HG03378 (cell line): ENCODE measurements around the gene SV2B.
"Not testable (repeated sequence)": the region's sequence is repeated elsewhere in the genome, so short reads cannot be mapped to it uniquely, and the experiment has no call there.

ENCODE experiments used
- ATAC-seq: cut with Tn5 transposase; IDR thresholded peaks from one replicate; pipeline ENCODE4 v1.9.1; 2021; ENCODE audit warnings: mild to moderate bottlenecking, moderate library complexity; ENCODE audit not compliant: unreplicated experiment

The SV2B gene, protein sequence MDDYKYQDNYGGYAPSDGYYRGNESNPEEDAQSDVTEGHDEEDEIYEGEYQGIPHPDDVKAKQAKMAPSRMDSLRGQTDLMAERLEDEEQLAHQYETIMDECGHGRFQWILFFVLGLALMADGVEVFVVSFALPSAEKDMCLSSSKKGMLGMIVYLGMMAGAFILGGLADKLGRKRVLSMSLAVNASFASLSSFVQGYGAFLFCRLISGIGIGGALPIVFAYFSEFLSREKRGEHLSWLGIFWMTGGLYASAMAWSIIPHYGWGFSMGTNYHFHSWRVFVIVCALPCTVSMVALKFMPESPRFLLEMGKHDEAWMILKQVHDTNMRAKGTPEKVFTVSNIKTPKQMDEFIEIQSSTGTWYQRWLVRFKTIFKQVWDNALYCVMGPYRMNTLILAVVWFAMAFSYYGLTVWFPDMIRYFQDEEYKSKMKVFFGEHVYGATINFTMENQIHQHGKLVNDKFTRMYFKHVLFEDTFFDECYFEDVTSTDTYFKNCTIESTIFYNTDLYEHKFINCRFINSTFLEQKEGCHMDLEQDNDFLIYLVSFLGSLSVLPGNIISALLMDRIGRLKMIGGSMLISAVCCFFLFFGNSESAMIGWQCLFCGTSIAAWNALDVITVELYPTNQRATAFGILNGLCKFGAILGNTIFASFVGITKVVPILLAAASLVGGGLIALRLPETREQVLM

DNA sequence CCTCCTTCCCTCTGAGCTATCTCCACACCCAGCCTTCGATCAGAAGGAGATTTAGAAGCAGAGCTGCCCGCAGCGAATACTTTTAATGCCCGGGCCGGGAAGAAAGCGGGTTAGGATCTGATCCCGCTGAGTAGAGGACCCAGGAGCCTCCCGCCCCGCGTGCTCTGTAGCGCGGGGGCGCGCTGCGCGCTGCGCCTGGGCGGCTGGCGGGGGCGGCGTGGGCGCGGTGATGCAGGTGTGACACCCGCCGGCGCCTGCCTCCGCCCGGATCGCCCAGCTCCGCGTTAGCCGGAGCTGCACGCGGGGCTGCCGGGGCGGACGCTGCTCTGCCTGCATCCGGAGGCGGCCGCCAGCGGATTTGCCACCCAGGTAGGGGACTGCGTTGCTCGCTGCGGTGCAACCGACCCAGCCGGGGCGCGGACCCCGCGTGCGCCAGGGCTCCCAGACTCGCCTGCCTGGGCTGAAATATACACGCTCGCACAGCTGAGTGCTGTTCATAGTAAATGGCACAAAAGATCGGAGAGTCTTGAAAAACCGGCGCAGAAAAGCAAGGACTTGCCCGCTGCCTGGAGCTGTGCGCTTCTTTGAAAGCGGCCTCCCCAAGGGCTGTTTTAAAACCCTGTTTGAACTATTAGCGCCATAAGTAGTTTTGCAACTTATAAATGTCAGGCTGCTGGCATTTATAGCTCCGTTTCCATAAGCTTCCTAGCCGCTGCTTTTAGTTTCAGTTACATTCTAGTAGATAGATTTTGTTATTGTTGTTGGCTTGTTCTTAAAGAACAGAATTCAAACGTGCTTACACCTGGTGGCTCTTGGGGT is at the start of gene SV2B:
SV2B (plus strand) TSS at position 263 of the 819 bp plus-strand sequence. CDS start 126,007 bp downstream, outside the sequence.
- ATAC-seq: no peak

DNA sequence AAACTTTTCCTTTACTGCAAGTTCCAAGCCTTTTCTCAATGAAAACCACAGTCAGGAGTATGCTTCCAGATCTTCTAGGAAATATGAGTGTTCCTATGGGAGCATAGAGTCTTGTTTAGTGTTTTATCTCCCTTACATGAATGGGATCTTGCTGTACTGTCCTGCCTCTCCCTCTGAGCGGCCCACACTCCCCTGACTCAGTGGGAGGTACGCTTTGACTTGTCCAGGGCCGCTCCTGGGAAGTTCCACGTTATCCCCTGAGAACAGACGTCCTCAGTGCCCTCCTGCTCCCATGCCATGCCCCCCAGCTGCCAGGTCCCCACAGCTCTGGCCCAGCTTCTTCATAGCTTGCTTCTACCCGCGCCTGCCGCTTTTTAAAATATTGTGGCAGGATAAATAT is 48.8 kb upstream of the SV2B start:
- ATAC-seq: no peak

DNA sequence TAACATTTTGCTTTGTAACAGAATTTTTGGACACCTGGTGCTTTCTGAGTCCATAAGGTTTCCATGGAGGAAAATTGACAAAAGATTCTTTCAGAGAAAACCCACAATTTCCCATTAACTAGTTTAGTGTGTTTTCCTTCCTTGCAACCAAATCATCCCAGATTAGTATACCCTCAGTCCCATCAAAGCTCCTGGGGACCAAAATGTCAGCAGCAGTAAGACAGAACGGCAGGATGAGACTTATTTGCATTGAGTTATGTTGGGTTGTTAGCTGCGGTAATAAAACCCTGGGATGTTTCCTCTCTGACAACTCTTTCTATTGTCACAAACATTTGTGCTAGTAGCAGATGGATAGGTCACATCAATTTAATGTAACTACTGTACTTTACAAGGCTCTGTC is 45.2 kb upstream of the SV2B start:
- no peak for ATAC-seq

DNA sequence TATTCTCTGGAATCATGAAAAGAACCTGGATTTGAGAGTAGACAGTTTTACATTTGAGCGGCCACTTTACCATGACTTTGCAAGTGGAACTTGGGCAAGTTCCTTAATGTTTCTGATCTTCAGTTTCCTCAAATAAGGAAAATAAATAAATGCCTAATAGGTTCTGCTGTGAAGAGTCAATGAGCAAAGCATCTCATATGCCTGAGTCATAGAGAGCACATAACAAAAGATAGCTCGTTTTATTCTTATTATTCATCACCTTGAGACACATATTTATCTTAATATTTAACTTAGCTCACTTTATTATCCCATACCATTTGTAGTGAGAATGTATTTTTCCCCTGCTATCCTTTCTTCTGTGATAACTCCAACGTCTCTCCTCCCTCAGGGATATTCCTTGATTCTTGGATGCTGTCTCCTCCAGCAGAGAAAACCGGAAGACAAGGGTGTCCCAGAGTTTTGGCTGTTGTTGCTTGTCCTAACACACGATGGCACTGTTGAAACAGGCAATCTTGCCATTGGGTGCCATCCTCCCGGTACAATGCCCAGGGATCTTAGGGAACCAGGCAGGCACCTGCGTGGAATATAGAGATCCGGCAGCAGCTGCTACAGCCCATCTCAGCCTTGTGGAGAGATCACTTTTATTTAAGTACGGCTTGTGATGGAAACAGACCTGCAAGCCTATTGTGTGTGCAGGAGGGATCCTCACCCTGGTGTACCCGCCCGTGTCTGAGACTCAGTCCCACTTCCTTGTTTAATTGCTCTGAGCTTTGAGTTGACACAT is 44.3 kb upstream of the SV2B start:
- ATAC-seq: no peak

DNA sequence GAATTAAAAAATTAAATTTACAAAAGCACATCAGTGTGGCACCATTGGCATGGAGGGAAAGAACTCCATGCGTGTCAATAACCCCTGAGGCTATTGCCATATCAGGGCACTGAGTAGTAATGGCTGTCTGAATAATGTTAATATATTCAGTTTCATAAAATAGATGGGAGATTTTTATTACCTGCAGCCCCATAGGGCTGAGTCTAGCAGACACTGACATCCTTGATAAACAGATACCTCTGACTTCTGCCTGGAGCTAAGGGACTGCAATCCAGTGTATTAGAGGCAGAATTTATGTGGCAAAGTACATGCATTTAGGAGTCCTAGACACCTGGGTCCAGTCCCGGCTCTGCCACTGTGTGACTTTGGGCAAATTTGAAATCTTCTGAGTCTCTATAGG is 38.8 kb upstream of the SV2B start:
- ATAC-seq: no peak

DNA sequence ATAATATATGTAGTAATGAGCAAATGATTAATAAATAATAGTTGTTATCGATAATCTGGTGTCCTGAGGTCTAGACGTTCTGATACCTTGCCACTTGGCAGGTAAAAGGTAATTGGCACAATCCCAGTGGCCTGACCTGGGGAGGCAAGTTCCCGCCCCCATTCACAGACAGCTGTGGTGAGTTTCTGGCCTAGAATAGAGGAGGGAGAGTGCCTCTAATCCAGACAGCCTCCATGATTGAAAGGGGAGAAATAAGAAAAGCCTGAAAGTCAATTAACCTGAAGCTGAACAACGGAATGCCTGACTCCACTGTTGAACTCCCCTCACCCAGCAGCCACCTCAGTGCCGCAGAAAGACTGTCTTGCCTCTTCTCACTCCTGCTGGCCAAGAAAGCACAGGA is 38.1 kb upstream of the SV2B start:
- ATAC-seq: no peak

DNA sequence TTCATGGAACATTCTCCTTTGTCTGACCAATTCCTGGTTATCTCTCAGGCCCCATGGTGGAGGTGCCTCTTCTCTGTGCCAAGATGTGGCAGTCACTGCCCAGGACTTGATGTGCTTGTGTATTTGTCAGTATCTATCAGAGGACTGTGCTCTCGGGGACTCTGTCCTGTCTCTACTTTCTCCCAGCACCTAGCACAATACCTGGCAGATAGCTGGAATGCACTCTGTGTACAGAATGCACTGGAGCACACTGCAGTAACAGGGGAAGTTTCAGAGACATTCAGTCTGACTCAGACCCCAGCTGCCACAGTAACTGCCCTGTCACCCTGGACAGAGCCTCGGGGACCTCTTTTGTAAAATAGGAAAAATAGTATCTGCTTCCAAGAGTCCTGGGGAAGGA is 34.6 kb upstream of the SV2B start:
- no peak for ATAC-seq

DNA sequence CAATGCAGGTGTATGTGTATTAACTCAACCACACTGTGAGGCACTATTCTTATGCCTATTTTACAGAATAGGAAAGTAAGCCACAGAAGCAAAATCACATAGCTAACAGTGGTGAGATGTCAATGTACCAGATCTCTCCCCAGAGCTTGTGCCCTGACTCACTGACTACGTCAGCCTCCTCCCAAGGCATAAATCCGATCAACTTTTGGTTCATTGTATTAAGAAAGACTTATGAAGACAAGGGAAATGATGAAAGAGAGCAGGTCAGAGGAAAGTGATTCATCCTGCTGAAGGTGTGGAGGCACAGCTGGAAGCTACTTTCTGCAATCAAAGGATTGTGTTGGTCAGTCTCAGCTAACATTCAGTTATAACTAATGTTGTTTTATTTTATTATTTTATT is 33.0 kb upstream of the SV2B start:
- ATAC-seq: no peak

DNA sequence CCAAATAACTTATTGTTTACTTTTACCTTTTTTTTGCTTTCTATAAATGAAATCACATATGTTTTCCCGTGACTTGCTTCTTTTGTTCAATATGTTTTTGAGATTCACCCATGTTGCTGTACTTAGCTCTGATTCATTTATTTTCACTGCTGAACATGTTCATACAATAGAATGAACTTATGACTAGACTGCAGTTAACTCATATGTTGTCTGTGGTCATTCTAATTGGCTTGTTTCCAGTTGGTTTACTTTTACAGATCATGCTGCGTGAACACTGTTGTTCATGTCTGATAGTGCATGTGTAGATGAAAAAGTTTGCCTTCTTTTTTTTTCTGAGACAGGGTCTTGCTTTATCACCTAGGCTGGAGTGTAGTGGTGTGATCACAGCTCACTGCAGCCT is 31.6 kb upstream of the SV2B start:
- no peak for ATAC-seq

DNA sequence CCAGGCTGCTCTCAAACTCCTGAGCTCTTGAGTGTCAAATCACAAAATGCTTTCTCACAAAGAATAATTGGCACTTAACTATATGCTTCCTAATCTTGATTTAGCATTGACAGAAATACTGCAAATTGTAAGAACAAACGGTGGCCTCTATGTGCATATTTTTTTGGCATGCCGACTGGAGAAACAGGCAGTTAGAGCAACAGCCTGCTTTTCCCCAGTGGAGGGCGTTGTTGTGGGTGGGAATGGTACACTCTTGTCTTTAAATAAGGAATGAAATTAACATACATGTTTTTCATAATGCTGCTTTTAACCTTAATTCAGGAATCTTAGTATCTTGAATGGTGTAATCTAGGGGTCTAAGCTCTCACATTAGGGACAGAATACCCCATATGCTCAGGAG is 31.1 kb upstream of the SV2B start:
- ATAC-seq: no peak

DNA sequence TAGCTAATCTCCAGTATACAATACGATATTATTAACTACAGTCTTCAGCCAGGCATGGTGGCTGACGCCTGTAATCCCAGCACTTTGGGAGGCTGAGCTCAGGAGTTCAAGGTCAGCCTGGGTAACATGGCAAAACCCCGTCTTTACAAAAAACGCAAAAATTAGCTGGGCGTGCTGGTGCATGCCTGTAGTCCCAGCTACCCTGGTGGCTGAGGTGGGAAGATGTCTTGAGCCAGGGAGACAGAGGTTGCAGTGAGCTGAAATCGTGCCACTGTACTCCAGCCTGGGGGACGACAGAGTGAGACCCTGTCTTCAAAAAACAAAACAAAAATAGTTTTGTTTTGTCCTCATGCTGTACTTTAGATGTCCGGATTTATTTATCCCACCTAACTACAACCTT is 29.2 kb upstream of the SV2B start:
- ATAC-seq: no peak

DNA sequence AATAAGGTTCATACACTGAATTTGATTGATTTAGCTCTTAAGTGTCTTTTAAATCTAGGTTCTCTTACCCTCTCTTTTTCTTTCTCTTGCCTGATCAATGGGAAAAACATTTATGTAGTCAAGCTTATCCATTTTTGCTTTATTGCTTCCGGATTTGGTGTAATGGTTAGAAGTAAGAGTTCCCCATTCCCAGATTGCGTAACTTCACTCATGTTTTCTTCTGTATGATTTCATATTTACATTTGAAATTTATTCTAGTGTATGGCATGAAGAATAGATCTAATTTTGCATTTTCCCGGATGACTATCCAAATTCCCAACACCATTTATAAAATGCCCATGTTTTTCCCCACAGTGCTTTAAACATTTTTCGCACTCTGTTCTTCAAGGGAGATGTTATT is 27.9 kb upstream of the SV2B start:
- no peak for ATAC-seq

DNA sequence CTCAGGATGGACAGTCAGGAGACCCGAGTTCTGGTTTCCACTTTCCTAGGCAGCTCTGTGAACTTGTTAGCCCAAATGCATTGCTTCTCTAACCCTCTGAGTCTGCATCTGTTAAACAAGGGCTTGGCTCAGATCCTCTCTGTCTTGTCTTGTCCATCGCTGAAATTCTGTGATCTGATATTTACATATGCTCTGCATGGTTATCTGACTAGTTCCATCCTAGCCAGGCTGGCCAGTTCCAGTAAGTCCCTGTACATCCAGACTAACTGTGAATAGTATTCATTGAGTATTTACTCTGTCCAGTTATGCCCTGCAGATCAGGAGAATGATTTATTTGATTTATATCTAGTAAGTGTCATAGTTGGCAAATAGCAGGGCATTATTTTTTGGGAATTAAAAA is 27.0 kb upstream of the SV2B start:
- ATAC-seq: no peak

DNA sequence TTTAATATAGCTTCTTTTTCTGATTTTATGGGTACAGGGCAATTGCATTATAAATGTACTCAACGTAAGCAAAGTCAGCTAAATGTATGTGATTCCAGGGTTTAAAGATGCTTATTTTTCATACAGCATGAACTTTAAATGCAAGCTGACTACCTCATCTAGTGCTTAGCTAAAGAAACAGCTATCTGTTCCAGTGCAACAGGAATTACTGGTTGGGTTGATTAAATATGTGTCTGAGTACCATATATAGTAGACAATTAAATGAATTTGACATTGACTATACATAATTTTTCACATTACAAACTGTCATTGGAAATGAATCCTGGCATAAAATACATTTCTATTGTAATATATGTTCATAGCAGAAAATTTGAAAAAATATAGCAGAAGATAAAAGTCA is 26.3 kb upstream of the SV2B start:
- no peak for ATAC-seq

DNA sequence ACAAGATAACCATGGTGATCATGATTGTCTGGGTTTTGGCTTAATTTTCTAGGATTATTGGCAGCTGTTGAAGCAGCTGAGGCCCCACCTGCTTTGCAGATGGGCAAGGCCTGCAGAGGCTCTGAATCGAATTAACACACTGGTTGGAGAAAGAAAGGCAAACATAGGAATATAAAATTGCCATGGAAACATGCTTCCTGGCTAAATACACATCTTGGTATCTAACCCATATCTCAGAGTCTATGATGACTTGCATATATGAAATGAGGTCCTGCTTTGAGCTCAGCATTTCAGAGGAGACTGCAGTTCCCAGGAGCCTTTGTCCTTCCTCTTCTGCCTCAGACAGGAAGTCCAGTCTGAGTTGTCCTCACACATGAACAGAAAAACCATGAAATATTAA is 24.3 kb upstream of the SV2B start:
- ATAC-seq: no peak

DNA sequence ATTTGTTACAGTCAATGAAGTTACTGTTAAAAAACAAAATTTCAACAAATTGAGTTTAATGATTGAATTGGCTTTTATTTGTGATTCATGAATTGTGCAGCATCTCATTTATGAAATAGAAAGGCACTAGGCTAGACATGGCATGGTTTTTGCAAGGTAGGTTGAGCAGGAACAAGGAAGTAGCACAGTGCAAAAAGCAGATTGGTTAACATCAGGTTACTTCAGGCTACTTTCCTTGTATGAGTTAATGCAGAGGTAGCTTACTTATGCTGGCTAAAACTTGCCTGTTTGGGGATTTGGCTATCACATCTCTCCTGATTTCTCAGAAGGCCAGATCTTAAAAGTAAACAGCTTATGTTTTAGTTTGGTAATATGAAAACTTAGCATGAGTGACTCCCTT is 23.0 kb upstream of the SV2B start:
- no peak for ATAC-seq

DNA sequence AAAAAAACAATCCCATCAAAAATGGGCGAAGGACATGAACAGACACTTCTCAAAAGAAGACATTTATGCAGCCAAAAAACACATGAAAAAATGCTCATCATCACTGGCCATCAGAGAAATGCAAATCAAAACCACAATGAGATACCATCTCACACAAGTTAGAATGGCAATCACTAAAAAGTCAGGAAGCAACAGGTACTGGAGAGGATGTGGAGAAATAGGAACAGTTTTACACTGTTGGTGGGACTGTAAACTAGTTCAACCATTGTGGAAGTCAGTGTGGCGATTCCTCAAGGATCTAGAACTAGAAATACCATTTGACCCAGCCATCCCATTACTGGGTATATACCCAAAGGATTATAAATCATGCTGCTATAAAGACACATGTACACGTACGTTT is 6.2 kb upstream of the SV2B start:
- ATAC-seq: not testable (repeated sequence)

DNA sequence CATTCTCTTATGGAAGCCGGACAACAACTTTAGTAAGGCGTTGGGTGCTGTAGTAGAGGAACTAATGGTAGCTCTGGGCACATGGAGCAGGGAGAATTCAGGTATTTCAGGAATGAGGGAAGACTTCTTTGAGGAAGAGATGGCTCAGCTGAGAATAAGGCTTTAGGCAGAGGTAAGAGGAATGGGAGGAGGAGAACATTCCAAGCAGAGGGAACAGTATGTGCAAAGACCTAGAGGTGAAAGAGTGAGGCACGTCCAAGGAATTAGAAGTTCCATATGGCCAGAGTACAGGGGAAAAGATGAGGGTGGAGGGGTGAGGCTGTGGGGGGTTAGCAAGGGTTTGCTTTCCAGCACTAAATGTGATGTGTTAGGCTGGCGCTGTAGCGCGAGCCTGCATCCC is 1.6 kb upstream of the SV2B start:
- ATAC-seq: no peak

DNA sequence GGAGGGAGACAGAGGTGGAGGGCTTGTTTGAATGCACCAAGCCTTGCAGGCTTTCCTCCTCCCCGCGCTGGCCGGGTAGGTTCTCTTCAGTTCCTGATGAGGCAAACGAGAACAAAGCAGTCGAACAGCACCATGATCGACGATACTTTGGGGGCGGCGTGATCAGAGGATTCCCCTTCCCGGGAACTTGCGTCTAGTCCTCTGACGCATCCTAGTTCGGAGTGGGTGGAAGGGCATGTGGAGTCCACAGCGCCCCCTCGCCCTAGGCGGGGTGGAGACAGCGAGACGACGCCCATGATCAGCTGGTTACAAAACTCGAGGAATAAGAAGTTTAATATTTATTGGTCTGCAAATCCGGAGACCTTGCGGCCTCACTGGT is 452 bp upstream of the SV2B start:
- no peak for ATAC-seq

DNA sequence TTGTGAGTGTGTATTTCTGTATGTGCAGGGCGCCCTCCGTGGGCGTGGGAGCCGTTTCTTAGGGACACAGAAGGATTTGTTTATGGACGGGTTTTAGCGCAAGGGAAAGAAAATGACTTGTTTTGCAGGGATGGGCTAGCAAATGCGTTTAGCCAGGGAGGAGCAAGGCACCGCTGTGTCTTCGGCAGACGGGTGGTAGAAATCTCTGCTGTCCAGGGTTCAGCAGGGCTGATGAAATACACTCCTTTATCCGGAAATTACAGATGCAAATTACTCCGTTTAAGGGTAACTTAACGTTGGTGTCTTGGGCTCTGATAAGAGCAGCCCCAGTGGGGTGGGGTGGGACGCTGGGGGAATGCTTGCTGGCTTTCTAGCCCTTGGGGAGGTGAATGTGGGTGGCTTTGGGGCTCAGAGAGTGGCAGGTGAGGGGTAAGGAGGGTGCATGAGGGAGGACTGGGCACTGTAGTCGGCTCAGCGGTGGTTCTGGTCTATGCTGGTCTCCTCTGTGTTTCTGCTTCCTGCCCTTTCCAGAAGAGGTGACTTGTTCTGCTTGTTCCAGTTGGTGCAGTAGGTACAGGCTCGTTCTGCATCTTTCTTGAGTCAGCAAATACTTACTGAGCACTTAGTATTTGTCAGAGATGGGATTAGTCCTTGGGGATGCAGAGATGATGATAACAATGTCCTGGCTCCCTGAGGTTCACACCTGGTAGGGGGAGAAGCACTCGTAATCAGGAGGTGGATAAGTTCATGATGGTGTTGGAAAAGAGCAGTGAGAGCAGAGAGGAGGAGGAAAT is 954 bp downstream of the SV2B start:
- no peak for ATAC-seq
